NCI-H2081 treated with DMSO at 0.1 percent for 48 hours (cell line): ENCODE results near the gene SPDYE17.
"Not testable (repeated sequence)": the region's sequence is repeated elsewhere in the genome, so short reads cannot be mapped to it uniquely, and the experiment has no call there.

Experiments
- DNase-seq: peaks from one replicate; lab custom pipeline; 2025; lab: John Stamatoyannopoulos, UW

SPDYE17 gene

DNA sequence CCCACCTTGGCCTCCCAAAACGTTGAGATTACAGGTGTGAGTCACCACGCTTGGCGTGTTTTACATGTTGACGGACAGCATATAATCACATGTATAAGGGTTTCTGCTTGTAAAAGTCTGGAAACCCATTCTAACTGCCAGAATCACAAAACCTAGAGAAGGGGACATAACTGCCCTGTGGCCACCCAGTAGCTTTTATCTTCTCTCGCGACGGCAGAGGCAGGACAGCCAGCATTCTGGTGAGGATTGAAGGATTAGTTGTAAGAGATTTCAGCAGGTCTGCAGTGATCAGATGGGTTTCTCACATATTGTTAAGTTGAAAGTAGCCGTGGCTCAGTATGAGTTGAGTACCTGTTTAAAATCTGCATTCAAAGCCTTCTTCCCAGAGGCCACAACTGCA is 59.8 kb downstream of the SPDYE17 start:
- not testable (repeated sequence) for DNase-seq
